Activated CD4-positive, alpha-beta T cell treated with anti-CD3 and anti-CD28 coated beads for 24 hours (primary cell): ENCODE measurements around the gene PCDHA5.

Experiments
- DNase-seq, 2 donors: peaks; one replicate each; pipeline ENCODE4 v3.0.0-alpha.2; 2020; ENCODE audit warnings: low read depth in 2 of 2

Gene PCDHA5

DNA sequence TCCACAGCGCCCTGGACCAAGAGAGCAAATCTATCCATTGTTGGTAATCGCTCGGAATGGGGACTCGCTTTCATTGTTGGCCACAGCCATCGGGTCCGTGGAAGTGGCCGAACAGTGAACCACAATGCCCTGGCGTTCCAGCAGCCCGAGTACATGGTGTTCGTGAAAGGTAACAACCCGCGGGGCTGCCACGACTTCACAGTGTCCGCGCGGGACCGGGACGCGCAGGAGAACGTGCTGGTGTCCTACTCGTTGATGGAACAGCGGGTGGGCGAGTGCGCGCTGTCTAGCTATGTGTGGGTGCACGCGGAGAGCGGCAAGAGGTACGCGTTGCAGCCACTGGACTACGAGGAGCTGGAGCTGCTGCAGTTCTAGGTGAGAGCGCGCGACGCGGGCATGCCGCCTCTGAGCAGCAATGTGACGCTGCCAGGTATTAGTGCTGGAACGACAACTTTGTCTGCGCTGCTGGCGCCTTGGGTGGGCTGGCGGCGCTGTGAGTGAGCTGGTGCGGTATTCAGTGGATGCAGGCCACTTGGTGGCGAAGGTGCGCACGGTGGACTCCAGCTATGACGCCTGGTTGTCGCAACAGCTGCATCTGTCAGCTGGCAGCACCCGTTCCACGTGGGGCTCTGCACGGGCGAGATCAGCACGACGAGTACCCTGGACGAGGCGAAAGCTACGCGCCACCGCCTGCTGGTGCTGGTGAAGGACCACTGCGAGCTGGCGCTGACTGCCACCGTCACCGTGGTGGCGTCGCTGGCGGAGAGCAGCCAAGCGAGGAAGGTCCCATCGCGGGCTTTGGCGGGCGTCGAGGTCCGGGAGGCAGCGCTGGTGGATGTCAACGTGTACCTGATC is 41.3 kb downstream of the PCDHA5 start:
- DNase-seq, result no peak

DNA sequence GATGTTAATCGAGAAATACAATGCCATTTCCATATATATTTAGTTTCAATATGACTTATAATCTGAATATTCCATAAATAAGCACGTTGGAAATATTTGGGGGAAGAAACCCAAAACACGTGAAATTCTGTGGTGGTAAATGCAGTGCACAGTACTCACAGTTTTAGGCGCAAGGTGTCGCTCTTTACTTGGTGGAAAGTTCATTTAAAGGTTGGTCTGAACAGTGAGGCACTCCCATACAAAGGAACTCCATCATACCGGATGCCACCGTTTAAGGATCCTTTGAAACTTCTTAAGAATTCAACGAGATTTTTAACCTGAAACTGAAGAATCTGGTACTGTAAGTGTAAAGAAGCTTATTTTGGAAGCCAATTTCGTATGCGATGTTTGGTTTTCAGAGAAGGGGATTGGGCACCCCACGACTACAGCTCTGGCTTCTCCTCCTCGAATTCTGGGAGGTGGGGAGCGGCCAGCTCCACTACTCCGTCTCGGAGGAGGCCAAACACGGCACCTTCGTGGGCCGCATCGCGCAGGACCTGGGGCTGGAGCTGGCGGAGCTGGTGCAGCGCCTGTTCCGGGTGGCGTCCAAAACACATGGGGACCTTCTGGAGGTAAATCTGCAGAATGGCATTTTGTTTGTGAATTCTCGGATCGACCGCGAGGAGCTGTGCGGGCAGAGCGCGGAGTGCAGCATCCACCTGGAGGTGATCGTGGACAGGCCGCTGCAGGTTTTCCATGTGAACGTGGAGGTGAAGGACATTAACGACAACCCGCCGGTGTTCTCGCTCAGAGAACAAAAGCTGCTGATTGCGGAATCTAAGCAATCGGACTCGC is 47.5 kb downstream of the PCDHA5 start, which contains the start of gene PCDHA11:
Gene PCDHA11 (plus strand): TSS at position 237 of the 834 bp plus-strand sequence. CDS start 147 bp downstream, at position 384.
- DNase-seq, result no peak

DNA sequence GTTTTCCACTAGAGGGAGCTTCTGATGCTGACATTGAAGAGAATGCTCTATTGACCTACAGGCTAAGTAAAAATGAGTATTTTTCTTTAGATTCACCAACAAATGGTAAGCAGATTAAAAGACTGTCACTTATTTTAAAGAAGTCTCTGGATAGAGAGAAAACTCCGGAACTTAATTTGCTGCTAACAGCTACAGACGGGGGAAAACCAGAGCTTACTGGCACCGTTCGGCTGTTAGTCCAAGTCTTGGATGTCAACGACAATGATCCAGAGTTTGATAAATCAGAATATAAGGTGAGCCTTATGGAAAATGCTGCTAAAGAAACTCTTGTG is 48.1 kb downstream of the PCDHA5 start:
- no peak for DNase-seq

DNA sequence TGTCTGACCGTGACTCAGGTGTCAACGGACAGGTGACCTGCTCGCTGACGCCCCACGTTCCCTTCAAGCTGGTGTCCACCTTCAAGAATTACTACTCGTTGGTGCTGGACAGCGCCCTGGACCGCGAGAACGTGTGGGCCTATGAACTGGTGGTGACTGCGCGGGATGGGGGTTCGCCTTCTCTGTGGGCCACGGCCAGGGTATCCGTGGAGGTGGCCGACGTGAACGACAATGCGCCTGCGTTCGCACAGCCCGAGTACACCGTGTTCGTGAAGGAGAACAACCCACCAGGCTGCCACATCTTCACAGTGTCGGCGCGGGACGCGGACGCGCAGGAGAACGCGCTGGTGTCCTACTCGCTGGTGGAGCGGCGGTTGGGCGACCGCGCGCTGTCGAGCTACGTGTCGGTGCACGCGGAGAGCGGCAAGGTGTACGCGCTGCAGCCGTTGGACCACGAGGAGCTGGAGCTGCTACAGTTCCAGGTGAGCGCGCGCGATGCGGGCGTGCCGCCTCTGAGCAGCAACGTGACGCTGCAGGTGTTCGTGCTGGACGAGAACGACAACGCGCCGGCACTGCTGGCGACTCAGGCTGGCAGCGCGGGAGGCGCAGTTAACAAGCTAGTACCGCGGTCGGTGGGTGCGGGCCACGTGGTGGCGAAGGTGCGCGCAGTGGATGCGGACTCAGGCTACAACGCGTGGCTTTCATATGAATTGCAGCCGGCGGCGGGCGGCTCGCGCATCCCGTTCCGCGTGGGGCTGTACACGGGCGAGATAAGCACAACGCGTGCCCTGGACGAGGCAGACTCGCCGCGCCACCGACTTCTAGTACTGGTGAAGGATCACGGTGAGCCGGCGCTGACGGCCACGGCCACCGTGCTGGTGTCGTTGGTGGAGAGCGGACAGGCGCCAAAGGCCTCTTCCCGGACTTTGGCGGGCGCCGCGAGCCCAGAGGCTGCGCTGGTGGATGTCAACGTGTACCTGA is 49.1 kb downstream of the PCDHA5 start:
- no peak for DNase-seq
